A549 (cell line): ENCODE measurements around the gene JUP. TPM values are rescaled to one million over a fixed set of nuclear protein-coding genes. Genes with fewer than 3 reads are reported as not detected.

Experiments
- ATAC-seq, 2 experiments: fragments of 200-7000 bp in 1 of 2; fragments of >200 bp in 1 of 2; cut with Nextera tagmentation in 1 of 2; cut with Tn5 transposase in 1 of 2; 3 replicates each; pipeline versions ENCODE4 v1.8.0 to v1.9.1; 2018 to 2020; ENCODE audit warnings: mild to moderate bottlenecking in 1 of 2, moderate library complexity in 1 of 2
- CTCF ChIA-PET: fragments of 300-600 bp; sonication (Branson Sonifier 250); formaldehyde crosslinking; extraction: SDS; loops from one replicate; lab custom pipeline; 2021; ENCODE audit warnings: antibody characterized with exemption, inconsistent platforms; lab: Yijun Ruan, JAX
- POLR2A ChIA-PET: fragments of 350-600 bp; formaldehyde crosslinking; extraction: SDS; loops from one replicate; lab custom pipeline; 2021; ENCODE audit warnings: antibody characterized with exemption, inconsistent platforms; lab: Yijun Ruan, JAX
- DNase-seq, 2 experiments: peaks; one replicate each; pipeline versions ENCODE4 v3.0.0 to v3.0.0-alpha.2; 2011 to 2016; ENCODE audit warnings: low read depth in 1 of 2, low spot score in 1 of 2
- FAIRE-seq: peaks from 2 replicates; lab custom pipeline; 2011; peaks lifted over from hg19 to GRCh38; lab: Jason Lieb, UNC
- H3K27ac ChIP-seq, 2 experiments: fragments of >200 bp; sonication (Bioruptor Twin); formaldehyde crosslinking; 3 replicates each; pipeline ENCODE4 v1.5.1; 2016 to 2017
- H3K4me1 ChIP-seq: fragments of >200 bp; sonication (Bioruptor Twin); formaldehyde crosslinking; 3 replicates; pipeline ENCODE4 v1.6.1; 2016
- H3K4me2 ChIP-seq: fragments of >200 bp; sonication (Bioruptor Twin); formaldehyde crosslinking; 3 replicates; pipeline ENCODE4 v1.6.1; 2016
- H3K4me3 ChIP-seq: fragments of >200 bp; sonication (Bioruptor Twin); formaldehyde crosslinking; 3 replicates; pipeline ENCODE4 v1.5.1; 2016
- H3K9me3 ChIP-seq: fragments of >200 bp; sonication (Bioruptor Twin); formaldehyde crosslinking; 3 replicates; pipeline ENCODE4 v1.6.1; 2016
- BCL3 ChIP-seq: fragments of >200 bp; sonication (Bioruptor Twin); formaldehyde crosslinking; IDR thresholded peaks from 3 replicates; pipeline ENCODE4 v1.6.1; 2016
- BHLHE40 ChIP-seq: IDR thresholded peaks from 2 replicates; pipeline ENCODE4 v1.6.1; 2012; ENCODE audit warnings: low read depth, low read length, inconsistent platforms
- CBX2 ChIP-seq: fragments of 200-600 bp; sonication (generic); IDR thresholded peaks from 2 replicates; pipeline ENCODE4 v1.6.1; 2016; ENCODE audit warnings: low read depth, mild to moderate bottlenecking, borderline replicate concordance
- CHD2 ChIP-seq: fragments of 150-350 bp; IDR thresholded peaks from 2 replicates; pipeline ENCODE4 v1.6.1; 2014; ENCODE audit warnings: low read length; ENCODE audit not compliant: partially characterized antibody
- CHD4 ChIP-seq: fragments of 200-600 bp; sonication (generic); IDR thresholded peaks from 2 replicates; pipeline ENCODE4 v1.6.1; 2016; ENCODE audit warnings: antibody characterized with exemption, mild to moderate bottlenecking, borderline replicate concordance
- EHF ChIP-seq: fragments of 250-450 bp; sonication (Bioruptor Pico); IDR thresholded peaks from 2 replicates; pipeline ENCODE4 v1.5.0; 2020; ENCODE audit warnings: mild to moderate bottlenecking
- ELK1 ChIP-seq: fragments of 150-350 bp; IDR thresholded peaks from 2 replicates; pipeline ENCODE4 v1.6.1; 2014; ENCODE audit warnings: low read depth, mild to moderate bottlenecking, low read length
- FOSB ChIP-seq: fragments of 250-450 bp; sonication (Bioruptor Pico); IDR thresholded peaks from 2 replicates; pipeline ENCODE4 v1.5.0; 2020; ENCODE audit warnings: mild to moderate bottlenecking, moderate library complexity
- HOXB13 ChIP-seq: fragments of 250-450 bp; sonication (Bioruptor Pico); IDR thresholded peaks from 2 replicates; pipeline ENCODE4 v1.5.0; 2020; ENCODE audit warnings: low read depth, mild to moderate bottlenecking, moderate library complexity
- JUN ChIP-seq, 2 experiments: fragments of >200 bp; sonication (Bioruptor Twin); formaldehyde crosslinking; IDR thresholded peaks; 2 replicates in 1 of 2; 3 replicates in 1 of 2; pipeline ENCODE4 v1.6.1; 2016 to 2017
- MAFK ChIP-seq: fragments of 450-650 bp; IDR thresholded peaks from 2 replicates; pipeline ENCODE4 v1.6.1; 2014; ENCODE audit not compliant: partially characterized antibody
- MYC ChIP-seq: IDR thresholded peaks from 2 replicates; pipeline ENCODE4 v1.6.1; 2012; ENCODE audit warnings: mild to moderate bottlenecking, inconsistent platforms, low read length, improper control_type of control experiment, borderline replicate concordance
- NR3C1 ChIP-seq: fragments of >200 bp; sonication (Bioruptor Twin); formaldehyde crosslinking; IDR thresholded peaks from 3 replicates; pipeline ENCODE4 v1.6.1; 2017
- PHF8 ChIP-seq: fragments of 200-600 bp; sonication (generic); IDR thresholded peaks from 2 replicates; pipeline ENCODE4 v1.6.1; 2016; ENCODE audit warnings: low read depth, mild to moderate bottlenecking, antibody characterized with exemption, moderate library complexity, borderline replicate concordance
- RARB ChIP-seq: fragments of 250-450 bp; sonication (Bioruptor Pico); IDR thresholded peaks from 2 replicates; pipeline ENCODE4 v1.8.0; 2021; ENCODE audit warnings: mild to moderate bottlenecking, moderate library complexity
- RFX5 ChIP-seq: fragments of 450-650 bp; IDR thresholded peaks from 2 replicates; pipeline ENCODE4 v1.7.1; 2014; ENCODE audit warnings: antibody characterized with exemption, mild to moderate bottlenecking, moderate library complexity
- RNF2 ChIP-seq: fragments of 200-600 bp; sonication (generic); IDR thresholded peaks from 2 replicates; pipeline ENCODE4 v1.6.1; 2016; ENCODE audit warnings: low read depth, mild to moderate bottlenecking, antibody characterized with exemption, moderate library complexity, borderline replicate concordance
- ZC3H11A ChIP-seq: fragments of 450-650 bp; IDR thresholded peaks from 2 replicates; pipeline ENCODE4 v1.6.1; 2014; ENCODE audit warnings: antibody characterized with exemption, mild to moderate bottlenecking
- ZNF302 ChIP-seq: fragments of 250-450 bp; sonication (Bioruptor Pico); IDR thresholded peaks from 2 replicates; pipeline ENCODE4 v1.9.0; 2021; ENCODE audit warnings: inconsistent platforms, mild to moderate bottlenecking, moderate library complexity
- WGBS: methylation state at CpG from one replicate; pipeline ENCODE4 v1.1.6; 2017; ENCODE audit errors: missing lambda C conversion rate; 5-methylcytosine and 5-hydroxymethylcytosine counted together
- polyA plus RNA-seq, 4 experiments: library from polyadenylated mRNA; depleted of rRNA in 3 of 4; stranded (reverse); fragments of >200 nt; fragmentation: RNase III in 1 of 4; extraction: RNeasy Plus Mini Kit Qiagen cat#74134 plus additional on column Dnase treatment in 1 of 4; gene quantifications; 2 replicates in 3 of 4; 3 replicates in 1 of 4; pipeline ENCODE4 v1.2.3, GENCODE V29; 2011 to 2017

JUP gene
- polyA plus RNA-seq, 2 of the 4 experiments (the other 2 are of a cell fraction): 54.8 to 107 TPM

GRCh38 chr17:41784207-41784744, 2.2 kb downstream of the JUP start:
- no peak for FAIRE-seq
- POLR2A ChIA-PET: interaction anchor here (0.9 to 1.0 kb wide), 2 partner anchors 9 to 12 kb away, joined by 3 to 5 read pairs; no protein-coding TSS in a partner anchor
- WGBS: 14% methylated on average over 6 of the region's 6 CpGs

GRCh38 chr17:41782142-41782541, 4.4 kb downstream of the JUP start:
- FAIRE-seq (no peak), ATAC-seq (no peak), DNase-seq (no peak)
- Histone ChIP-seq H3K27ac (peak overlapping the region; percentile 44 to 67; a peak in 5 of 6 replicates), H3K4me1 (peaks cover 75% of the 10 kb centered on the region), H3K9me3 (no peaks in the 10 kb centered on the region), H3K4me2 (peak overlapping the region; percentile 40), H3K4me3 (no peak overlapping the region)
- ChIA-PET CTCF (interaction anchor here (0.6 to 96.0 kb wide), 4 partner anchors 6 to 86 kb away, joined by 3 to 3262 read pairs (median 1632); partner anchors contain the start of genes FKBP10, GAST, HAP1 and JUP), POLR2A (no interaction called here)
- WGBS: 82% methylated on average over 4 of the region's 4 CpGs
- TF ChIP-seq NR3C1 (no peak), RNF2 (no peak), FOSB (CRISPR knock-in tag) (no peak), ELK1 (no peak), CHD2 (no peak), RARB (CRISPR knock-in tag) (no peak), ZNF302 (no peak), EHF (CRISPR knock-in tag) (no peak), BHLHE40 (no peak), HOXB13 (CRISPR knock-in tag) (no peak), ZC3H11A (no peak), BCL3 (no peak), CHD4 (no peak), MYC (no peak), MAFK (no peak), RFX5 (no peak), CBX2 (no peak)

More at GRCh38 chr17:41784207-41784744, 2.2 kb downstream of the JUP start:
- DNase-seq (peak; percentile 80 to 92), ATAC-seq (peak; percentile 23 to 37; a peak in 5 of 6 replicates)
- peaks cover 55% of the 10 kb centered on the region for H3K4me1 ChIP-seq
- H3K4me2 ChIP-seq: peak overlapping the region; percentile 90
- peak in 1 of 2 experiments; percentile 47; a peak in 1 of 5 replicates for TF ChIP-seq JUN (IDR thresholded peaks at IDR 0.05)
- no peak for TF ChIP-seq PHF8
- no peaks in the 10 kb centered on the region for H3K9me3 ChIP-seq
- H3K27ac ChIP-seq: peak overlapping the region; percentile 86
- H3K4me3 ChIP-seq: peak overlapping the region; percentile 83
- CTCF ChIA-PET: interaction anchor here (52.0 to 96.0 kb wide), 2 partner anchors 4 to 34 kb away, joined by 3262 read pairs; partner anchors contain the start of genes FKBP10, GAST, HAP1 and JUP

- WGBS: 70% methylated on average over 13 of the region's 13 CpGs
- Histone ChIP-seq H3K4me1 (peaks cover 78% of the 10 kb centered on the region), H3K27ac (peak overlapping the region; percentile 44 to 67; a peak in 5 of 6 replicates), H3K4me3 (no peak overlapping the region), H3K4me2 (peak overlapping the region; percentile 40), H3K9me3 (no peaks in the 10 kb centered on the region)
- DNase-seq: peak in 1 of 2 experiments; percentile 63
- ChIA-PET CTCF (interaction anchor here (0.6 to 96.0 kb wide), 6 partner anchors 6 to 1756 kb away, joined by 3 to 3262 read pairs (median 3); partner anchors contain the start of genes FKBP10, GAST, HAP1 and JUP), POLR2A (no interaction called here)
- peak; percentile 13 for TF ChIP-seq MAFK
- no peak for TF ChIP-seq RFX5
- ATAC-seq: no peak
- FAIRE-seq: no peak
Observed at GRCh38 chr17:41781404-41782110, 5.0 kb downstream of the JUP start.
